ENCODE data around the gene RUNX3.

RUNX3 gene

DNA sequence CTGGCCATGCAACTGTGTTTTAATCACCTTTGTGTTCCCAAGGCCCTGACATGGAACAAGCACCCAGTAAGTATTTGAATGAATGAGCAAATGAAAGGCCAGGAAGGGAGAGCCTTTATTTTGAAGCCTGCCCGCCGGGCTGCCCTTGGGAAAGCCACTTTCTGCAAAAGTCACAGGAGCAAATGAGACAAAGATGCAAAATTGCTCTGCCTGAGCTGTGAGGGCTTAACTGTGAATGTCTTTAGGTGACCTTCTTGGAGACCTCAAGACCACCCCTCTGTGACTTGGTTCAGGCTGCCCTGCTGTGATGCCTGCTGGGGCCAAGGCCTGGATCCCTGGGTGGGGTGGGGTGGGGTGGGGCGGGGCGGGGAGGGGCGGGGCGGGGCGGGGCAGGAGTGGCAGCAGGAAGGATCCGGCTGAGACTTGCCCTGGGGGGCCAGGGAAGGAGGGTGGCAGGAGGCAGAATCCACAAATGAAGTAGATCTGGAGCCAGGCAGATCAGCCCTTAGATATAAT is 54.0 kb downstream of the RUNX3 start:
- no peak overlapping the region for H3K14ac ChIP-seq (ENCODE audit: low read length)
- no peak overlapping the region for H3K18ac ChIP-seq (ENCODE audit: low read length)
- no peak overlapping the region for H2BK15ac ChIP-seq (ENCODE audit: low read length)
- no peak overlapping the region for H4K91ac ChIP-seq (ENCODE audit: low read depth, low read length, poor library complexity)
- peaks cover 0 to 3% of the 10 kb centered on the region in 2 donors for H3K9me3 ChIP-seq (replicated peaks in 1 of 2; ENCODE audit: control insufficient read depth in 2 of 2, insufficient read depth in 1 of 2, low read depth in 1 of 2, low read length in 2 of 2)
- no peak overlapping the region for H4K8ac ChIP-seq (ENCODE audit: low read depth, low read length)
- H3K23ac ChIP-seq (ENCODE audit: low read depth, low read length, poor library complexity): no peak overlapping the region
- H2BK5ac ChIP-seq (ENCODE audit: low read length): no peak overlapping the region
- no peak overlapping the region for H2BK12ac ChIP-seq (ENCODE audit: low read length)
- H3K4ac ChIP-seq (ENCODE audit: low read length): no peak overlapping the region
- H3K4me1 ChIP-seq (ENCODE audit: control insufficient read depth in 2 of 2, insufficient read depth in 1 of 2, low read depth in 1 of 2, low read length in 2 of 2): peaks cover 0 to 6% of the 10 kb centered on the region in 2 donors
- no peak overlapping the region for H3K27ac ChIP-seq (replicated peaks; ENCODE audit: low read length)
- no peak overlapping the region for H2AFZ ChIP-seq (ENCODE audit: low read length)
- H3K79me1 ChIP-seq (ENCODE audit: low read depth, low read length): no peaks in the 10 kb centered on the region
- no peak for DNase-seq (ENCODE audit: low spot score)
- no peak overlapping the region for H3K4me2 ChIP-seq (ENCODE audit: insufficient read depth, low read length, poor library complexity, severe bottlenecking)
- H2BK120ac ChIP-seq (ENCODE audit: low read depth, low read length): no peak overlapping the region
- no peak overlapping the region for H2AK5ac ChIP-seq (ENCODE audit: low read depth, low read length)
- H3K27me3 ChIP-seq (ENCODE audit: control insufficient read depth in 3 of 3, insufficient read depth in 3 of 3, low read depth in 1 of 3, low read length in 3 of 3): peaks cover 0 to 19% (median 0%) of the 10 kb centered on the region in 3 experiments
- H3K36me3 ChIP-seq (replicated peaks in 1 of 2; ENCODE audit: control insufficient read depth in 2 of 2, insufficient read depth in 2 of 2, low read length in 2 of 2): no peaks in the 10 kb centered on the region
- no peak overlapping the region for H3K4me3 ChIP-seq (ENCODE audit: low read length in 2 of 2)
- no peak overlapping the region for H3K9ac ChIP-seq (ENCODE audit: low read depth, low read length, poor library complexity)
- WGBS, 2 donors (ENCODE audit: extremely low coverage in 2 of 2, insufficient read length in 2 of 2, insufficient replicate concordance in 1 of 2): no CpG with 5 or more reads among the region's 8 CpGs

DNA sequence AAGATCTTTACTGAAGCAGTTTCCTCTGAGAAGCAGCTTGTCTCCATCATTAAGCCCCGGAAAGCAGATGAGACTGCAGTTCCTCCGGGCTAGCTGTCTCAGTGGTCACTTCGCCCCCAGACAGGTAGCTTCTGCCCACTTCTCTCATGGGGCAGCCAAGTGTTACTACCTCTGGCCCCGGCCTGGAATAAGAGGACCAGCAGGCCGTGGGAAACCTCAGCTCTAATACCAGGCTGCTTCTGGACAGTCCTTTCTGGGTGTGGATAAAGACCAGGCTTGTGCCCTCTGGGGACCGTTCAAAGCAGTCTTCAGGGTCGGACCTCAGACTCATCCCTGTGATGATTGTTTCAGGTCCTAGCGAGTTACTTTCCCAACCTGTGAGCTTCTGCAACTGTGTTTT is 54.8 kb downstream of the RUNX3 start:
- Histone ChIP-seq H4K91ac (ENCODE audit: low read depth, low read length, poor library complexity) (no peak overlapping the region), H3K23ac (ENCODE audit: low read depth, low read length, poor library complexity) (peak overlapping the region; percentile 14), H2BK15ac (ENCODE audit: low read length) (peak overlapping the region; percentile 60), H3K9ac (ENCODE audit: low read depth, low read length, poor library complexity) (no peak overlapping the region), H2BK120ac (ENCODE audit: low read depth, low read length) (no peak overlapping the region), H3K4me2 (ENCODE audit: insufficient read depth, low read length, poor library complexity, severe bottlenecking) (no peak overlapping the region), H2AFZ (ENCODE audit: low read length) (no peak overlapping the region), H3K18ac (ENCODE audit: low read length) (peak overlapping the region; percentile 63), H3K36me3 (replicated peaks in 1 of 2; ENCODE audit: control insufficient read depth in 2 of 2, insufficient read depth in 2 of 2, low read length in 2 of 2) (no peaks in the 10 kb centered on the region), H3K14ac (ENCODE audit: low read length) (no peak overlapping the region), H2AK5ac (ENCODE audit: low read depth, low read length) (peak overlapping the region; percentile 47), H3K4me3 (ENCODE audit: low read length in 2 of 2) (no peak overlapping the region), H2BK12ac (ENCODE audit: low read length) (no peak overlapping the region), H3K27ac (replicated peaks; ENCODE audit: low read length) (no peak overlapping the region), H3K4me1 (ENCODE audit: control insufficient read depth in 2 of 2, insufficient read depth in 1 of 2, low read depth in 1 of 2, low read length in 2 of 2) (peaks cover 0 to 6% of the 10 kb centered on the region in 2 donors), H3K9me3 (replicated peaks in 1 of 2; ENCODE audit: control insufficient read depth in 2 of 2, insufficient read depth in 1 of 2, low read depth in 1 of 2, low read length in 2 of 2) (peaks cover 0 to 3% of the 10 kb centered on the region in 2 donors), H4K8ac (ENCODE audit: low read depth, low read length) (no peak overlapping the region), H3K79me1 (ENCODE audit: low read depth, low read length) (no peaks in the 10 kb centered on the region), H3K27me3 (ENCODE audit: control insufficient read depth in 3 of 3, insufficient read depth in 3 of 3, low read depth in 1 of 3, low read length in 3 of 3) (peaks cover 0 to 19% (median 0%) of the 10 kb centered on the region in 3 experiments), H2BK5ac (ENCODE audit: low read length) (no peak overlapping the region), H3K4ac (ENCODE audit: low read length) (no peak overlapping the region)
- no peak for DNase-seq (ENCODE audit: low spot score)
- WGBS, 2 donors (ENCODE audit: extremely low coverage in 2 of 2, insufficient read length in 2 of 2, insufficient replicate concordance in 1 of 2): no CpG with 5 or more reads among the region's 8 CpGs

DNA sequence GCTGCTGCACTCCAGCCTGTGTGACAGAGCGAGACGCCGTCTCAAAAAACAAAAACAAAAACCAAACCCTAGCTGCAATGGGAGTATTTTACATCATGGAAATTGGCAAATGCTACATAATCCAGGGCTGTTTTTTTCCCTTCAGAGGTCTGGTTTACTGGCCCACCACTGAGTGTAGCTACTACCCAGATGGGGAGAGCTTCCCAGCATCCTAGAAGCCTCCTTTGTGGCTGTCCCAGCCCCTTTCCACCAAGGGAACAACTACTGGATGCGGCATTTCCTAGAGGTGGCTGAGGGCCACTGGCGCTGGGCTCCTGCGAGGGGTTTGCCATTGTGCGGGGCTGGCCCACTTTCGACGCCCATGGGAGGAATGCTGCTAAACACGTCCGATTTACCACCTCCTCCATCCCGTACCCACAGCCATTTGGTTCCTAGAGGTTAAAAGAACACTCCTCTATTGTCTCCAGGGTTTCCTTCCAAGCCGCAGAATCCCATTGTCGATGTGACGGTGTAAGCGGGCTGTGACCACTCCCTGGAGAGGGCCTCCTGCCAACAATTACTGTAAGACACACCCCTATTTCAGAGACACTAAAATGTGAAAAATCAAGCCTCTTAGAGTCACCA is 55.4 kb downstream of the RUNX3 start:
- Histone ChIP-seq H3K4me2 (ENCODE audit: insufficient read depth, low read length, poor library complexity, severe bottlenecking) (no peak overlapping the region), H4K91ac (ENCODE audit: low read depth, low read length, poor library complexity) (no peak overlapping the region), H3K4me3 (ENCODE audit: low read length in 2 of 2) (no peak overlapping the region), H3K27me3 (ENCODE audit: control insufficient read depth in 3 of 3, insufficient read depth in 3 of 3, low read depth in 1 of 3, low read length in 3 of 3) (peaks cover 0 to 19% (median 0%) of the 10 kb centered on the region in 3 experiments), H2AFZ (ENCODE audit: low read length) (no peak overlapping the region), H2BK5ac (ENCODE audit: low read length) (no peak overlapping the region), H3K9ac (ENCODE audit: low read depth, low read length, poor library complexity) (peak overlapping the region; percentile 14), H3K4ac (ENCODE audit: low read length) (no peak overlapping the region), H3K27ac (replicated peaks; ENCODE audit: low read length) (no peak overlapping the region), H2AK5ac (ENCODE audit: low read depth, low read length) (no peak overlapping the region), H3K9me3 (replicated peaks in 1 of 2; ENCODE audit: control insufficient read depth in 2 of 2, insufficient read depth in 1 of 2, low read depth in 1 of 2, low read length in 2 of 2) (peaks cover 0 to 3% of the 10 kb centered on the region in 2 donors), H2BK12ac (ENCODE audit: low read length) (no peak overlapping the region), H2BK120ac (ENCODE audit: low read depth, low read length) (no peak overlapping the region), H3K36me3 (replicated peaks in 1 of 2; ENCODE audit: control insufficient read depth in 2 of 2, insufficient read depth in 2 of 2, low read length in 2 of 2) (no peaks in the 10 kb centered on the region), H3K79me1 (ENCODE audit: low read depth, low read length) (no peaks in the 10 kb centered on the region), H3K18ac (ENCODE audit: low read length) (peak overlapping the region; percentile 45), H3K14ac (ENCODE audit: low read length) (no peak overlapping the region), H2BK15ac (ENCODE audit: low read length) (peak overlapping the region; percentile 60), H3K23ac (ENCODE audit: low read depth, low read length, poor library complexity) (peak overlapping the region; percentile 69), H3K4me1 (ENCODE audit: control insufficient read depth in 2 of 2, insufficient read depth in 1 of 2, low read depth in 1 of 2, low read length in 2 of 2) (peaks cover 0 to 6% of the 10 kb centered on the region in 2 donors), H4K8ac (ENCODE audit: low read depth, low read length) (no peak overlapping the region)
- no peak for DNase-seq (ENCODE audit: low spot score)
- WGBS, 2 donors (ENCODE audit: extremely low coverage in 2 of 2, insufficient read length in 2 of 2, insufficient replicate concordance in 1 of 2): no CpG with 5 or more reads among the region's 16 CpGs

DNA sequence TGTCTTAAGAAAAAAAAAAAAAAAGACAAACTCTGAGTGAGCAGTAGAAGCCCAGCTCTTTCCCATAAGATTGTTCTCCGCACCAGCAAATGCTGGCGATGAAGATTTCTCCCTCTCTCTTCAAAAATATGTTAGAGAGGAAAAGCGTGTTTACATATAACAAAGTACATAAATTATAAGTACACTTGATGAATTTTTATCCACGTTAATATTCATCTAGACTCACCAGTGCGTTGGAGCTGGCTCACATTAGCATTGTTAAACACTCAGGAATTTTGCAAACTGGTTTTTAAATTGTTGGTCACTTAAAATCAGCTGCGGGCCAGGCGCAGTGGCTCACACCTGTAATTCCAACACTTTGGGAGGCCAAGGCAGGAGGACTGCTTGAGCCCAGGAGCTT is 56.0 kb downstream of the RUNX3 start:
- Histone ChIP-seq H4K91ac (ENCODE audit: low read depth, low read length, poor library complexity) (no peak overlapping the region), H2BK120ac (ENCODE audit: low read depth, low read length) (no peak overlapping the region), H3K9me3 (replicated peaks in 1 of 2; ENCODE audit: control insufficient read depth in 2 of 2, insufficient read depth in 1 of 2, low read depth in 1 of 2, low read length in 2 of 2) (no peaks in the 10 kb centered on the region), H3K4me2 (ENCODE audit: insufficient read depth, low read length, poor library complexity, severe bottlenecking) (no peak overlapping the region), H2BK12ac (ENCODE audit: low read length) (no peak overlapping the region), H3K9ac (ENCODE audit: low read depth, low read length, poor library complexity) (no peak overlapping the region), H2AK5ac (ENCODE audit: low read depth, low read length) (no peak overlapping the region), H3K18ac (ENCODE audit: low read length) (no peak overlapping the region), H3K4ac (ENCODE audit: low read length) (no peak overlapping the region), H3K14ac (ENCODE audit: low read length) (no peak overlapping the region), H3K79me1 (ENCODE audit: low read depth, low read length) (no peaks in the 10 kb centered on the region), H3K36me3 (replicated peaks in 1 of 2; ENCODE audit: control insufficient read depth in 2 of 2, insufficient read depth in 2 of 2, low read length in 2 of 2) (no peaks in the 10 kb centered on the region), H4K8ac (ENCODE audit: low read depth, low read length) (no peak overlapping the region), H3K4me3 (ENCODE audit: low read length in 2 of 2) (no peak overlapping the region), H3K4me1 (ENCODE audit: control insufficient read depth in 2 of 2, insufficient read depth in 1 of 2, low read depth in 1 of 2, low read length in 2 of 2) (peaks cover 0 to 6% of the 10 kb centered on the region in 2 donors), H2BK5ac (ENCODE audit: low read length) (no peak overlapping the region), H3K23ac (ENCODE audit: low read depth, low read length, poor library complexity) (no peak overlapping the region), H3K27ac (replicated peaks; ENCODE audit: low read length) (no peak overlapping the region), H2AFZ (ENCODE audit: low read length) (no peak overlapping the region), H3K27me3 (ENCODE audit: control insufficient read depth in 3 of 3, insufficient read depth in 3 of 3, low read depth in 1 of 3, low read length in 3 of 3) (peaks cover 0 to 13% (median 0%) of the 10 kb centered on the region in 3 experiments), H2BK15ac (ENCODE audit: low read length) (no peak overlapping the region)
- no CpG with 5 or more reads among the region's 7 CpGs for WGBS, 2 donors (ENCODE audit: extremely low coverage in 2 of 2, insufficient read length in 2 of 2, insufficient replicate concordance in 1 of 2)
- DNase-seq (ENCODE audit: low spot score): no peak
